GM12878 (cell line): Measurements from ENCODE around the gene JCHAIN. TPM values are rescaled to one million over a fixed set of nuclear protein-coding genes. Genes with fewer than 3 reads are reported as not detected.
A peak's percentile ranks its signal among the peaks of the same experiment; 100 is the strongest.

ENCODE experiments used
- ATAC-seq: fragments of 200-7000 bp; cut with Tn5 transposase; 3 replicates; pipeline ENCODE4 v1.9.1; 2020; ENCODE audit warnings: mild to moderate bottlenecking, moderate library complexity
- BruUV-seq: library from RNA; stranded (reverse); fragments of 400-500 nt; replicated peaks from 2 replicates; lab custom pipeline; 2021; lab: Mats Ljungman, UMichigan
- CTCF ChIA-PET: fragments of 300-600 bp; sonication (Branson Sonifier 250); formaldehyde crosslinking; extraction: SDS; loops from one replicate; lab custom pipeline; 2021; ENCODE audit warnings: inconsistent platforms; lab: Yijun Ruan, JAX
- POLR2A ChIA-PET: fragments of 350-600 bp; formaldehyde crosslinking; extraction: SDS; loops from one replicate; lab custom pipeline; 2021; ENCODE audit warnings: inconsistent platforms; lab: Charles Lee
- RAD21 ChIA-PET: fragments of 300-600 bp; sonication (Branson Sonifier 250); formaldehyde crosslinking; loops from one replicate; lab custom pipeline; 2023; ENCODE audit warnings: antibody characterized with exemption; ENCODE audit not compliant: unreplicated experiment; lab: Charles Lee
- SMC1A ChIA-PET: fragments of 300-600 bp; sonication (Branson Sonifier 250); formaldehyde crosslinking; loops from one replicate; lab custom pipeline; 2023; ENCODE audit not compliant: unreplicated experiment, uncharacterized antibody; lab: Charles Lee
- DNase-seq: peaks from one replicate; pipeline ENCODE4 v3.0.0-alpha.2; 2011; ENCODE audit warnings: low read depth, low spot score
- FAIRE-seq: peaks from 3 replicates; lab custom pipeline; 2011; peaks lifted over from hg19 to GRCh38; lab: Jason Lieb, UNC
- H2AFZ ChIP-seq: 2 replicates; pipeline ENCODE4 v1.6.0; 2011; ENCODE audit warnings: low read depth, low read length, control low read depth; ENCODE audit not compliant: control insufficient read depth
- H3K27ac ChIP-seq: 2 replicates; pipeline ENCODE4 v1.5.1; 2011; ENCODE audit warnings: control low read depth; ENCODE audit not compliant: control insufficient read depth, insufficient read depth
- H3K27me3 ChIP-seq, 2 experiments: replicated peaks in 1 of 2; 2 replicates each; pipeline versions ENCODE4 v1.6.0 to v1.6.1; 2011; ENCODE audit warnings: low read length in 1 of 2; ENCODE audit not compliant: control insufficient read depth in 2 of 2, insufficient read depth in 2 of 2
- H3K36me3 ChIP-seq, 2 experiments: 2 replicates each; pipeline ENCODE4 v1.5.1; 2011; ENCODE audit warnings: low read length in 1 of 2; ENCODE audit not compliant: control insufficient read depth in 2 of 2, insufficient read depth in 2 of 2
- H3K4me1 ChIP-seq: 2 replicates; pipeline ENCODE4 v1.6.1; 2011; ENCODE audit warnings: mild to moderate bottlenecking, low read length, moderate library complexity, mixed read lengths; ENCODE audit not compliant: control insufficient read depth, insufficient read depth
- H3K4me2 ChIP-seq: 2 replicates; pipeline ENCODE4 v1.6.0; 2011; ENCODE audit warnings: control low read depth; ENCODE audit not compliant: control insufficient read depth, insufficient read depth
- H3K4me3 ChIP-seq: fragments of 200-600 bp; sonication (generic); 2 replicates; pipeline ENCODE4 v1.5.1; 2016
- H3K79me2 ChIP-seq: 2 replicates; pipeline ENCODE4 v1.6.0; 2011; ENCODE audit warnings: low read length; ENCODE audit not compliant: control insufficient read depth, insufficient read depth
- H3K9ac ChIP-seq: 2 replicates; pipeline ENCODE4 v1.8.0; 2011; ENCODE audit warnings: low read length, control low read depth, mixed read lengths; ENCODE audit not compliant: control insufficient read depth, insufficient read depth
- H3K9me3 ChIP-seq: replicated peaks from 3 replicates; pipeline ENCODE4 v1.5.1; 2011; ENCODE audit warnings: mild to moderate bottlenecking, low read length; ENCODE audit not compliant: control insufficient read depth, insufficient read depth
- H4K20me1 ChIP-seq: 2 replicates; pipeline ENCODE4 v1.6.0; 2011; ENCODE audit not compliant: control insufficient read depth, insufficient read depth
- CHD1 ChIP-seq: IDR thresholded peaks from 2 replicates; pipeline ENCODE4 v1.6.1; 2012; ENCODE audit warnings: low read depth, low read length, improper control_type of control experiment
- FOXK2 ChIP-seq: fragments of 450-650 bp; IDR thresholded peaks from 2 replicates; pipeline ENCODE4 v1.6.1; 2017; ENCODE audit warnings: mild to moderate bottlenecking, moderate library complexity
- RBBP5 ChIP-seq: fragments of 200-600 bp; sonication (generic); conservative IDR thresholded peaks from 2 replicates; pipeline ENCODE4 v1.6.1; 2016
- RCOR1 ChIP-seq: conservative IDR thresholded peaks from 2 replicates; pipeline ENCODE4 v1.6.1; 2012; ENCODE audit warnings: low read depth, low read length, improper control_type of control experiment
- SIX5 ChIP-seq: IDR thresholded peaks from 2 replicates; pipeline ENCODE4 v1.6.1; 2011; ENCODE audit warnings: mild to moderate bottlenecking, low read depth, low read length, moderate library complexity; ENCODE audit not compliant: severe bottlenecking
- SUZ12 ChIP-seq: fragments of 200-600 bp; sonication (generic); IDR thresholded peaks from one replicate; pipeline ENCODE4 v1.6.1; 2018; ENCODE audit warnings: antibody characterized with exemption, mild to moderate bottlenecking; ENCODE audit not compliant: unreplicated experiment
- ZNF24 ChIP-seq: fragments of 450-650 bp; IDR thresholded peaks from 2 replicates; pipeline ENCODE4 v1.6.1; 2017; ENCODE audit warnings: antibody characterized with exemption, mild to moderate bottlenecking
- WGBS: methylation state at CpG from one replicate; pipeline ENCODE4 v1.1.6; 2016; ENCODE audit warnings: low lambda C conversion rate; ENCODE audit not compliant: insufficient replicate concordance, insufficient coverage; ENCODE audit errors: missing lambda C conversion rate; 5-methylcytosine and 5-hydroxymethylcytosine counted together
- in situ Hi-C: fragments of 300-500 bp; cut with MboI; formaldehyde crosslinking; loops from 9 replicates; pipeline ENCODE4 v1.14.3; 2018; ENCODE audit warnings: mixed read lengths
- intact Hi-C: fragments of 100-400 bp; cut with micrococcal nuclease; formaldehyde crosslinking; loops from one replicate; pipeline ENCODE4 v1.14.2; 2022; ENCODE audit not compliant: unreplicated experiment
- polyA plus RNA-seq, 11 experiments: library from polyadenylated mRNA; depleted of rRNA in 4 of 11; unstranded in 6 of 11; stranded (reverse) in 5 of 11; fragments of >200 nt; fragmentation: Nextera tagmentation in 4 of 11; fragmentation: Illumina TruSeq in 1 of 11; extraction: Ambion mirVana in 4 of 11; extraction: Trizol in 1 of 11; gene quantifications; 1 replicate in 1 of 11; 2 replicates in 10 of 11; pipeline versions ENCODE4 v1.2.1 to v1.2.3, GENCODE V29; 2011 to 2016; ENCODE audit warnings: inconsistent platforms in 2 of 11, missing spikeins in 2 of 11, low read depth in 1 of 11
- total RNA-seq, 4 experiments: library from RNA; depleted of rRNA in 3 of 4; stranded (reverse); fragments of >200 nt in 3 of 4; fragmentation: Illumina TruSeq in 1 of 4; extraction: Trizol in 1 of 4; gene quantifications; 2 replicates each; pipeline versions ENCODE4 v1.2.1 to v1.2.3, GENCODE V29; 2013 to 2021
- TF ChIP-seq, protein P1 (sequence below): IDR thresholded peaks from 2 replicates; pipeline ENCODE4 v1.6.1; 2011; ENCODE audit warnings: borderline replicate concordance, low read depth, mild to moderate bottlenecking, moderate library complexity, mixed read lengths, low read length; ENCODE audit not compliant: insufficient read depth; ENCODE audit errors: extremely low read length
- TF ChIP-seq, protein P2 (sequence below): fragments of 450-650 bp; IDR thresholded peaks from 2 replicates; pipeline ENCODE4 v1.6.1; 2017; ENCODE audit warnings: mild to moderate bottlenecking, moderate library complexity
- TF ChIP-seq, protein P3 (sequence below): fragments of 450-650 bp; formaldehyde crosslinking; IDR thresholded peaks from 2 replicates; pipeline ENCODE4 v1.5.0; 2022; ENCODE audit warnings: mild to moderate bottlenecking, missing genetic modification characterization

JCHAIN gene
- total and polyA plus RNA-seq, 10 of the 15 experiments (the other 5 are each of a cell fraction or from before 2014, with no cell fraction given), result 188 to 1,045 (median 486) TPM

DNA sequence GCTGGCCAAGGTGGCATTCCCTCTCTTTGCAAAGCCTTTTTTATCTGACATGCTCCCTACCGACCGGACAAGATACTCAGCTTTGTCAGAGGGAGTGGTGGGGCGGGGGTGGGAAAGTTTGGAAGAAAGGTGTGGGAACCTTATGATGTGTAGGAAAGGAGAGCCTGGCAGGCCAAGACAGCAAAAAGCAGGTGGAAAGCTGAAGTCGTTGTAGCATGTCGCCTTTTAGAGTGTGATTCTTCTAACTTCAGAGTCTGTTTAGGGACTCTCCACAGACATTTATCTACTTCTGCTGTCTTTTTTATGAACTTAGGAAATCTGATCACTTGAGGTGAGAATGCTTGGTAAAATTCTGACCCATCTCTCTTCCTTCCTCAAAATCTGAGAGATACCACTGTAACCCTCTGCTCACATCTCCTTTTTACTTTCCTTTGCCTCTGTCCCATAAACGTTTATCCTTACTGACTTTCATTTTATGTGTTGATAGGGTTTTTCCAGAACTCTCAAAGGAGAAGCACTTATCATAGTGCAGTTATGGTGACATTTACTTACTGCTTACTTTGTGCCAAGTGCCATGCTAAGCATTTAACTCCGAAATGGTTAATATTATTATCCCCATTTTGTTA, 47.3 kb upstream of the JCHAIN start (continued):
- TF ChIP-seq, protein P1, sequence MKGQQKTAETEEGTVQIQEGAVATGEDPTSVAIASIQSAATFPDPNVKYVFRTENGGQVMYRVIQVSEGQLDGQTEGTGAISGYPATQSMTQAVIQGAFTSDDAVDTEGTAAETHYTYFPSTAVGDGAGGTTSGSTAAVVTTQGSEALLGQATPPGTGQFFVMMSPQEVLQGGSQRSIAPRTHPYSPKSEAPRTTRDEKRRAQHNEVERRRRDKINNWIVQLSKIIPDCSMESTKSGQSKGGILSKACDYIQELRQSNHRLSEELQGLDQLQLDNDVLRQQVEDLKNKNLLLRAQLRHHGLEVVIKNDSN, result no peak
- TF ChIP-seq RBBP5, result no peak
- no peak for TF ChIP-seq FOXK2
- TF ChIP-seq SIX5, result no peak
- TF ChIP-seq CHD1, result no peak
- TF ChIP-seq RCOR1, result no peak
- TF ChIP-seq SUZ12, result no peak
- TF ChIP-seq, all 136 proteins: peak for 16

DNA sequence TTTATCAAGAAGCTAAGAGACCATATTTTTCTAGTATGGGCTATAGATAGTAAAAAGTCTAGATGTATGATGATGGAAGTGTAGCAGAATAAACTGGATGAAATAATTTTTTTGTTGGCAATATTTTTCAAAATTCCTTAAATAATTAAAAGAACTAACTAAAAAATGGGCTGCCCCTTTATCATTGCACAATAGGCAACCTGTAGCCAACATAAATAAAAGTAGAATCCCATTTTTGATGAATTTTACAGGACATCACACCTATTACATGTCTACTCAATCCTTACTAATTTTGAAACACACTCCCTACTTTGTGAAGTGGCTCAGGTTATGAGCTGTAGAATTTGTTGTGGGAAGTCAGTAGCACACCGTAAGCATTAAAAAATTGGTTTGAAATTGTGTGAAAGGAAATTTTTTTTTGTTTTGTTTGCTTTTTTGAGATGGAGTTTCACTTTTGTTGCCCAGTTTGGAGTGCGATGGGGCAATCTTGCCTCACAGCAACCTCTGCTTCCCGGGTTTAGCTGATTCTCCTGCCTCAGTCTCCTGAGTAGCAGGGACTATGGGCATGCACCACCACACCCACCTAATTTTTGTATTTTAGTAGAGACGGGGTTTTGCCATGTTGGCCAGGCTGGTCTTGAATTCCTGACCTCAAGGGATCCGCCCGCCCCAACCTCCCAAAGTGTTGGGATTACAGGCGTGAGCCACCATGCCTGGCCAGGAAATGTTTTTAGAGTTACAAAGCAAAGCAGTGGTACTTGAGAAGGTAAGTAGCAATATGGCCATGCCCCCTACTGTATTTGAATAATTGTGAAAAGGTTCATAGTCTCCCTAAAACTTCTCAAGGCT, 46.5 kb upstream of the JCHAIN start:
- DNase-seq (no peak), FAIRE-seq (no peak), ATAC-seq (no peak)
- Histone ChIP-seq H3K9ac (peak overlapping the region; percentile 62), H3K36me3 (no peaks in the 10 kb centered on the region), H3K9me3 (no peaks in the 10 kb centered on the region), H3K27ac (peak overlapping the region; percentile 72), H2AFZ (peak overlapping the region; percentile 37), H4K20me1 (no peaks in the 10 kb centered on the region), H3K4me3 (peak overlapping the region; percentile 44), H3K4me2 (peak overlapping the region; percentile 89), H3K4me1 (peaks cover 33% of the 10 kb centered on the region), H3K27me3 (no peaks in the 10 kb centered on the region), H3K79me2 (no peaks in the 10 kb centered on the region; the same call in 1 of the 2 replicates)
- POLR2A ChIA-PET, result interaction anchor here (0.6 to 1.9 kb wide), 7 partner anchors 9 to 44 kb away, joined by 3 to 7 read pairs (median 5); no protein-coding TSS in a partner anchor
- SMC1A ChIA-PET, result interaction anchor here (0.7 to 5.9 kb wide), 16 partner anchors 9 to 316 kb away, joined by 3 to 65 read pairs (median 4); partner anchors contain the start of genes RUFY3 and UTP3
- RAD21 ChIA-PET, result interaction anchor here (0.9 to 4.8 kb wide), 7 partner anchors 9 to 281 kb away, joined by 3 to 43 read pairs (median 4); partner anchors contain the start of genes DCK and UTP3
- intact Hi-C loops, result no loop called here
- WGBS, result 73% methylated on average over 7 of the region's 7 CpGs
- in situ Hi-C loops, result no loop called here
- CTCF ChIA-PET, result interaction anchor here (0.6 to 5.0 kb wide), 10 partner anchors 9 to 531 kb away, joined by 3 to 41 read pairs (median 4); partner anchors contain the start of gene RUFY3
- no TSS peak for BruUV-seq
- TF ChIP-seq, protein P2, sequence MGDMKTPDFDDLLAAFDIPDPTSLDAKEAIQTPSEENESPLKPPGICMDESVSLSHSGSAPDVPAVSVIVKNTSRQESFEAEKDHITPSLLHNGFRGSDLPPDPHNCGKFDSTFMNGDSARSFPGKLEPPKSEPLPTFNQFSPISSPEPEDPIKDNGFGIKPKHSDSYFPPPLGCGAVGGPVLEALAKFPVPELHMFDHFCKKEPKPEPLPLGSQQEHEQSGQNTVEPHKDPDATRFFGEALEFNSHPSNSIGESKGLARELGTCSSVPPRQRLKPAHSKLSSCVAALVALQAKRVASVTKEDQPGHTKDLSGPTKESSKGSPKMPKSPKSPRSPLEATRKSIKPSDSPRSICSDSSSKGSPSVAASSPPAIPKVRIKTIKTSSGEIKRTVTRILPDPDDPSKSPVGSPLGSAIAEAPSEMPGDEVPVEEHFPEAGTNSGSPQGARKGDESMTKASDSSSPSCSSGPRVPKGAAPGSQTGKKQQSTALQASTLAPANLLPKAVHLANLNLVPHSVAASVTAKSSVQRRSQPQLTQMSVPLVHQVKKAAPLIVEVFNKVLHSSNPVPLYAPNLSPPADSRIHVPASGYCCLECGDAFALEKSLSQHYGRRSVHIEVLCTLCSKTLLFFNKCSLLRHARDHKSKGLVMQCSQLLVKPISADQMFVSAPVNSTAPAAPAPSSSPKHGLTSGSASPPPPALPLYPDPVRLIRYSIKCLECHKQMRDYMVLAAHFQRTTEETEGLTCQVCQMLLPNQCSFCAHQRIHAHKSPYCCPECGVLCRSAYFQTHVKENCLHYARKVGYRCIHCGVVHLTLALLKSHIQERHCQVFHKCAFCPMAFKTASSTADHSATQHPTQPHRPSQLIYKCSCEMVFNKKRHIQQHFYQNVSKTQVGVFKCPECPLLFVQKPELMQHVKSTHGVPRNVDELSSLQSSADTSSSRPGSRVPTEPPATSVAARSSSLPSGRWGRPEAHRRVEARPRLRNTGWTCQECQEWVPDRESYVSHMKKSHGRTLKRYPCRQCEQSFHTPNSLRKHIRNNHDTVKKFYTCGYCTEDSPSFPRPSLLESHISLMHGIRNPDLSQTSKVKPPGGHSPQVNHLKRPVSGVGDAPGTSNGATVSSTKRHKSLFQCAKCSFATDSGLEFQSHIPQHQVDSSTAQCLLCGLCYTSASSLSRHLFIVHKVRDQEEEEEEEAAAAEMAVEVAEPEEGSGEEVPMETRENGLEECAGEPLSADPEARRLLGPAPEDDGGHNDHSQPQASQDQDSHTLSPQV, result no peak
- no peak for TF ChIP-seq ZNF24
- TF ChIP-seq, protein P3, sequence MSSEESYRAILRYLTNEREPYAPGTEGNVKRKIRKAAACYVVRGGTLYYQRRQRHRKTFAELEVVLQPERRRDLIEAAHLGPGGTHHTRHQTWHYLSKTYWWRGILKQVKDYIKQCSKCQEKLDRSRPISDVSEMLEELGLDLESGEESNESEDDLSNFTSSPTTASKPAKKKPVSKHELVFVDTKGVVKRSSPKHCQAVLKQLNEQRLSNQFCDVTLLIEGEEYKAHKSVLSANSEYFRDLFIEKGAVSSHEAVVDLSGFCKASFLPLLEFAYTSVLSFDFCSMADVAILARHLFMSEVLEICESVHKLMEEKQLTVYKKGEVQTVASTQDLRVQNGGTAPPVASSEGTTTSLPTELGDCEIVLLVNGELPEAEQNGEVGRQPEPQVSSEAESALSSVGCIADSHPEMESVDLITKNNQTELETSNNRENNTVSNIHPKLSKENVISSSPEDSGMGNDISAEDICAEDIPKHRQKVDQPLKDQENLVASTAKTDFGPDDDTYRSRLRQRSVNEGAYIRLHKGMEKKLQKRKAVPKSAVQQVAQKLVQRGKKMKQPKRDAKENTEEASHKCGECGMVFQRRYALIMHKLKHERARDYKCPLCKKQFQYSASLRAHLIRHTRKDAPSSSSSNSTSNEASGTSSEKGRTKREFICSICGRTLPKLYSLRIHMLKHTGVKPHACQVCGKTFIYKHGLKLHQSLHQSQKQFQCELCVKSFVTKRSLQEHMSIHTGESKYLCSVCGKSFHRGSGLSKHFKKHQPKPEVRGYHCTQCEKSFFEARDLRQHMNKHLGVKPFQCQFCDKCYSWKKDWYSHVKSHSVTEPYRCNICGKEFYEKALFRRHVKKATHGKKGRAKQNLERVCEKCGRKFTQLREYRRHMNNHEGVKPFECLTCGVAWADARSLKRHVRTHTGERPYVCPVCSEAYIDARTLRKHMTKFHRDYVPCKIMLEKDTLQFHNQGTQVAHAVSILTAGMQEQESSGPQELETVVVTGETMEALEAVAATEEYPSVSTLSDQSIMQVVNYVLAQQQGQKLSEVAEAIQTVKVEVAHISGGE, result no peak
